HG03457 (cell line): ENCODE data around the gene NCKAP5.

Experiments
- ATAC-seq: cut with Tn5 transposase; IDR thresholded peaks from one replicate; pipeline ENCODE4 v1.9.1; 2021; ENCODE audit warnings: moderate number of reproducible peaks; ENCODE audit not compliant: unreplicated experiment

Gene NCKAP5

GRCh38 chr2:132790207-132790785, 778.0 kb downstream of the NCKAP5 start:
- ATAC-seq, result no peak

- no peak for ATAC-seq
Observed at GRCh38 chr2:132789066-132789465, 779.2 kb downstream of the NCKAP5 start.

GRCh38 chr2:132788310-132788838, 779.9 kb downstream of the NCKAP5 start:
- ATAC-seq, result no peak

- ATAC-seq, result no peak
Observed at GRCh38 chr2:132783883-132784282, 784.4 kb downstream of the NCKAP5 start.

GRCh38 chr2:132782176-132782783, 786.0 kb downstream of the NCKAP5 start:
- ATAC-seq, result no peak

GRCh38 chr2:132780651-132781050, 787.6 kb downstream of the NCKAP5 start:
- no peak for ATAC-seq

- ATAC-seq, result no peak
Observed at GRCh38 chr2:132779206-132779721, 789.0 kb downstream of the NCKAP5 start.

GRCh38 chr2:132776287-132776686, 792.0 kb downstream of the NCKAP5 start:
- no peak for ATAC-seq

GRCh38 chr2:132774189-132774588, 794.1 kb downstream of the NCKAP5 start:
- no peak for ATAC-seq

- no peak for ATAC-seq
Observed at GRCh38 chr2:132773331-132773730, 794.9 kb downstream of the NCKAP5 start.

- ATAC-seq, result no peak
Observed at GRCh38 chr2:132772340-132772739, 795.9 kb downstream of the NCKAP5 start.

- no peak for ATAC-seq
Observed at GRCh38 chr2:132766573-132766972, 801.7 kb downstream of the NCKAP5 start.

GRCh38 chr2:132761437-132761836, 806.8 kb downstream of the NCKAP5 start:
- no peak for ATAC-seq

GRCh38 chr2:132760971-132761370, 807.3 kb downstream of the NCKAP5 start:
- ATAC-seq, result no peak

GRCh38 chr2:132760405-132760804, 807.9 kb downstream of the NCKAP5 start:
- ATAC-seq, result no peak

- no peak for ATAC-seq
Observed at GRCh38 chr2:132758995-132759394, 809.3 kb downstream of the NCKAP5 start.

- no peak for ATAC-seq
Observed at GRCh38 chr2:132757676-132758075, 810.6 kb downstream of the NCKAP5 start.

- no peak for ATAC-seq
Observed at GRCh38 chr2:132757002-132757589, 811.2 kb downstream of the NCKAP5 start.

- ATAC-seq, result no peak
Observed at GRCh38 chr2:132754867-132755472, 813.3 kb downstream of the NCKAP5 start.

GRCh38 chr2:132754392-132754791, 813.9 kb downstream of the NCKAP5 start:
- ATAC-seq, result no peak

- ATAC-seq, result no peak
Observed at GRCh38 chr2:132752421-132753206, 815.6 kb downstream of the NCKAP5 start.
